HG03469 (cell line): ENCODE data around the gene CDH7.

ENCODE experiments used
- ATAC-seq: cut with Tn5 transposase; IDR thresholded peaks from one replicate; pipeline ENCODE4 v1.9.1; 2021; ENCODE audit warnings: mild to moderate bottlenecking, moderate library complexity, moderate number of reproducible peaks; ENCODE audit not compliant: unreplicated experiment

CDH7 gene

GRCh38 chr18:65907281-65907680 is 156.5 kb downstream of the CDH7 start:
- ATAC-seq: no peak

DNA sequence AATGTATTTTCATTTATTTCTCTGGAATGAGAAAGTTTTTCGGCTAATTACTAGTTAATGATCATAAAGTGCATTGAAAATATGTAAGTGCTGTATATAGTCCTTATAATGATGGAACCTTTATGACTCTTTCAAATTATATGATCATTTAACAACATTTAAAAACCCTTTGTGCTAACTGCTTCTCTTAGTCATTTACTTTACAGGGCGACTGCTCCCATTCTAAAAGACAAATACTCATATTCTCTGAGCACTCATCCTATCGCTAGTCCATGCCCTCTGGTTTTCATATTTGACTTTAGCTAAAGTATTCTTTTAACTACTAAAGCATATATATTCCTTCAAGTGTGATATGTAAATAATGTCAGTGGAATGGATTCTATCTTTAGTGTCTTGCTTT is 168.2 kb downstream of the CDH7 start:
- no peak for ATAC-seq

DNA sequence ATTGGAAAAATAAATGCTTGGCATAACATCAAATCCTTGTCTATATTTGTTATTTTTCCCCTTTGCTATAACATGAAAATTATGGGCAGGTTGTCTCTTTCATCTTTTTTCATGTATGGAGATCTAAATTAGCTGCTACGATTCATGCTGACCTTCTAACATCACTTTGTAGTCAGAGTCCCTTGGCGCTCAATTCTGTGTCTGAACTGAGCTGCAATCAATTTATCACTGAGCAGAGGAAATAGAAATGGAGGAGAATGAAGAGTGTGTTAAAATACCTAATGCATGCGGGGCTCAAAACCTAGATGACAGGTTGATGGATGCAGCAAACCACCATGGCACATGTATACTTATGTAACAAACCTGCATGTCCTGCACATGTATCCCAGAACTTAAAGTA is 168.9 kb downstream of the CDH7 start:
- no peak for ATAC-seq

DNA sequence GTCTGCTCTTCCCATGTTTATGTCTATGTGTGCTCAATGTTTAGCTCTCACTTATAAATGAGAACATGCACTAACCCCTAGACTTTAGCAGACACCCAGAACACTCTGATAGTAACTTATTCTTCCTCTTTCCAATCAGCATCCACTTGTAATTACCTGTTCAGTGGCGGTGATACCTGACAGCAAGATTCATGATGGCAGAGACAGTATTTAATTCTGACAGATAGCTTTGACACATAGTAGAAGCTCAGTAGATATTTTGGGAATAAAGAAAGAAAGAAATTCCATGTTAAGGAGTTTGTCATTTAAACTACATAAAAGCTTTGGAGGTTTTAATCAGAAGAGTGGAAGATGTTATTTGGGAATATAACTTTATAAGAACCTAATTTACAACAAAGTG is 171.3 kb downstream of the CDH7 start:
- no peak for ATAC-seq

DNA sequence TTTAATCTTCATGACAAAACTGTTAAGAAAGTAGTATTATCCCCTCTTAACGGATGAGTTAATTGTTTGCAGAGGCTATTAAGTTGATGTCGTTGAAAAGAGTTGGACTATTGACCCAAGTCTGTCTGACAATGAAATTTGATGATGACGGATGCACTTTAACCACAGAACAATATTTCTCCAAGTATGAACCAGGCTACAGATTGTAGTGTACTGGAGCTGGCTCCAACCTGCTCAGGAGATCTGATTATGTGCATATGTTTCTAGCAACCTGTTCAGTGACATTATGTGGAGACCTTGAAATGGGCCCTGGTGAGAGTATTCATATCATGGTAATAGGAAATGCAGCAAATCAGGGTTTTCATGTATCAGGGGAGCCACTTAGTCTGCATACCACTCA is 174.1 kb downstream of the CDH7 start:
- no peak for ATAC-seq

GRCh38 chr18:65934874-65935273 is 184.1 kb downstream of the CDH7 start:
- ATAC-seq: no peak

- no peak for ATAC-seq
Observed at GRCh38 chr18:65936678-65937077, 185.9 kb downstream of the CDH7 start.

GRCh38 chr18:65937180-65937579 is 186.4 kb downstream of the CDH7 start:
- no peak for ATAC-seq

GRCh38 chr18:65938592-65939372 is 188.0 kb downstream of the CDH7 start:
- peak; percentile 77 for ATAC-seq
